Measurements from ENCODE around the gene ALDH6A1.

DNA sequence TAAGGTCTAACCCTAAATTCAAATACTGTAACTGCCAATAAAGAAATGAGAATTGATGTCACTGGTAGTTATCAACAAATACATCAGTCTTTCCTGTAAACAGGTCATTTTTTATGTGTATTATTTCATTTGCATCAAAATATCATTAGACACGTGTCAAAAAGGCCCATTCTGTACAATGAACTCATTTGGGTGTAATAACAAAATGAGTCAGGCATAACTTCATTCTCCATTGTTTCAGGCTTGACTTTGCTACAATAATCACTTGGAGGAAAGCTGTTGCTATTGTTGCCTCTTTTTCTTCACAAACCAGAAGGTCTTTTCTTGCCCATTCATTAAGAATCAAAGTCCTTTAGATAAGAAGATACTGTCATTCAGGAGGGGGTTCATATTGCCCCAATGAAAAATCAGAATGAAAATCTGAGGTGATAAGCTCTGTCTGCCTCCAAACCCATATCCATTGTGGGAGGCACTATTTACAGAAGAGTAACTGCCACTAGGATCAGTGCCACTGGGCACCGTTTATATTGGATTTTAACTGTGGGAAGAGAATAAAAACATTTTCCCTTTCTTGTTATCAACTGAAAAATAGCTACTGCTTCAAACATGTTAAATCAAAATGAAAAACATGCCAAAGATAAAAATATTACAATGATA is 75.3 kb downstream of the ALDH6A1 start:
- no peak for TF ChIP-seq CTCF (IDR thresholded peaks at IDR 0.05; ENCODE audit: insufficient read depth, low read length)
- TF ChIP-seq REST (IDR thresholded peaks at IDR 0.05; ENCODE audit: insufficient replicate concordance, low read depth), result no peak
- no peak for TF ChIP-seq SPI1 (IDR thresholded peaks at IDR 0.05; ENCODE audit: borderline replicate concordance, low read depth)
- TF ChIP-seq POLR2AphosphoS5 (IDR thresholded peaks at IDR 0.05; ENCODE audit: low read depth), result no peak
